HFFc6 (cell line): ENCODE results near the gene NOD1. TPM values are rescaled to one million over a fixed set of nuclear protein-coding genes. Genes with fewer than 3 reads are reported as not detected.

Experiments used
- DNase-seq: peaks from one replicate; pipeline ENCODE4 v3.0.0-alpha.2; 2018
- H3K27ac Mint-ChIP-seq: 2 replicates; pipeline ENCODE4 v1.8.0; 2020; ENCODE audit warnings: mild to moderate bottlenecking, mixed read lengths
- H3K27me3 Mint-ChIP-seq: 2 replicates; pipeline ENCODE4 v1.8.0; 2021; ENCODE audit warnings: mild to moderate bottlenecking, moderate library complexity, mixed read lengths; ENCODE audit not compliant: insufficient read depth
- H3K36me3 Mint-ChIP-seq: 2 replicates; pipeline ENCODE4 v1.8.0; 2021; ENCODE audit warnings: low read depth, mixed read lengths
- H3K4me1 Mint-ChIP-seq: 2 replicates; pipeline ENCODE4 v1.8.0; 2020; ENCODE audit warnings: low read depth, mixed read lengths
- H3K4me3 Mint-ChIP-seq: 2 replicates; pipeline ENCODE4 v1.8.0; 2020; ENCODE audit warnings: mild to moderate bottlenecking, moderate library complexity, mixed read lengths
- H3K9me3 Mint-ChIP-seq: 2 replicates; pipeline ENCODE4 v1.8.0; 2020; ENCODE audit warnings: mild to moderate bottlenecking, mixed read lengths
- total RNA-seq, 6 experiments: library from RNA; stranded (reverse); fragmentation: NEBNext Ultra II Directional; extraction: Animal tissue kit (Norgen Biotek cat#: 25700); gene quantifications; 2 replicates in 1 of 6; 3 replicates in 5 of 6; pipeline ENCODE4 v1.2.3, GENCODE V29; 2021
- TF ChIP-seq, protein P1 (sequence below): fragments of 200-600 bp; sonication (generic); IDR thresholded peaks from 2 replicates; pipeline ENCODE4 v1.5.0; 2021; ENCODE audit warnings: antibody characterized with exemption, mild to moderate bottlenecking

NOD1 gene
- total RNA-seq, 6 experiments from 2014 or later, result 2.8 to 3.9 (median 3.0) TPM

DNA sequence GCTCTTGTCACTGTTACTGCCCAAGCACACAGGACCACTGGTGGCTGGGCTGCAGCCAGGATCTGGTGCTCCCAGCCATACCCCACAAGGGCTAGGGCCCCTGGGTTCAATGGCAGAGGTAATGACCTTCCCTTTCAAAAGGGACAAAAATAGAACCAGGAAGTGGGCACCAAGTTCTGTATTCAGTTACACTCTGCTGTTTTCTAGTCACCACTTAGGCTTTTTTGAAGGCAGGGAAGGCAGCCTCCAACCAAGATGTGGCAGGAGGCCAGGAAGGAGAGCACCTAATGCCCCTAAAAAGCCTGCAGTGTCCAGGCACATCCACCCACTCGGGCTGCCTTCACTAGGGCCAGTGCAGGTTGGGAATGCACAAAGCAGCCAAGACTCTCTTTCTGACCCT is 47.8 kb downstream of the NOD1 start:
- H3K36me3 Mint-ChIP-seq, result peaks cover 17% of the 10 kb centered on the region
- no peak overlapping the region for H3K27ac Mint-ChIP-seq
- no peaks in the 10 kb centered on the region for H3K4me1 Mint-ChIP-seq
- no peak for DNase-seq
- H3K27me3 Mint-ChIP-seq, result no peaks in the 10 kb centered on the region
- no peaks in the 10 kb centered on the region for H3K9me3 Mint-ChIP-seq
- H3K4me3 Mint-ChIP-seq, result no peak overlapping the region
- TF ChIP-seq, protein P1, sequence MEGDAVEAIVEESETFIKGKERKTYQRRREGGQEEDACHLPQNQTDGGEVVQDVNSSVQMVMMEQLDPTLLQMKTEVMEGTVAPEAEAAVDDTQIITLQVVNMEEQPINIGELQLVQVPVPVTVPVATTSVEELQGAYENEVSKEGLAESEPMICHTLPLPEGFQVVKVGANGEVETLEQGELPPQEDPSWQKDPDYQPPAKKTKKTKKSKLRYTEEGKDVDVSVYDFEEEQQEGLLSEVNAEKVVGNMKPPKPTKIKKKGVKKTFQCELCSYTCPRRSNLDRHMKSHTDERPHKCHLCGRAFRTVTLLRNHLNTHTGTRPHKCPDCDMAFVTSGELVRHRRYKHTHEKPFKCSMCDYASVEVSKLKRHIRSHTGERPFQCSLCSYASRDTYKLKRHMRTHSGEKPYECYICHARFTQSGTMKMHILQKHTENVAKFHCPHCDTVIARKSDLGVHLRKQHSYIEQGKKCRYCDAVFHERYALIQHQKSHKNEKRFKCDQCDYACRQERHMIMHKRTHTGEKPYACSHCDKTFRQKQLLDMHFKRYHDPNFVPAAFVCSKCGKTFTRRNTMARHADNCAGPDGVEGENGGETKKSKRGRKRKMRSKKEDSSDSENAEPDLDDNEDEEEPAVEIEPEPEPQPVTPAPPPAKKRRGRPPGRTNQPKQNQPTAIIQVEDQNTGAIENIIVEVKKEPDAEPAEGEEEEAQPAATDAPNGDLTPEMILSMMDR, result no peak

DNA sequence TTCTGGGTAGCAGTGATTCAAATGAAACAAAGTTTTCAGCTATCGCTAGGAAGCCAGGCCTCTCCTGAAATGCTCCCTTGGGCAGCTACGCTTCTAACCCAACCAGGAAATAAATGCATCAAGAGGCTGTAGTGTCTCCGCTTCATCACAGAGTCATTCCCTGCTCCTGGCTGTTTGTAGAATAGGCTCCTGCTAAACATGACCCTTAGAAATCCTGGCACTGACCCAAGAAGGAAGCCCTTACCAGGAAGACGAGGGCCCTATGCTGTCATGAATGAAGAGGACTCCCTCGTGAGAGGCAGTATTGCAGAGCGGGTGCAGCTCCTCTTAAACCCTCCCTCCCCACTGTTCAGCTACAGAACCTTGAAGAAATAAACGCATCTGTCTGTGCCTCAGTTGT is 48.3 kb downstream of the NOD1 start:
- Mint-ChIP-seq H3K36me3 (peaks cover 17% of the 10 kb centered on the region), H3K9me3 (no peaks in the 10 kb centered on the region), H3K4me3 (no peak overlapping the region), H3K27ac (no peak overlapping the region), H3K27me3 (no peaks in the 10 kb centered on the region), H3K4me1 (no peaks in the 10 kb centered on the region)
- DNase-seq, result no peak
- TF ChIP-seq, protein P1, result no peak

- TF ChIP-seq, protein P1, result no peak
- Mint-ChIP-seq H3K27me3 (no peaks in the 10 kb centered on the region), H3K36me3 (peaks cover 17% of the 10 kb centered on the region), H3K4me3 (no peak overlapping the region), H3K27ac (no peak overlapping the region), H3K9me3 (no peaks in the 10 kb centered on the region), H3K4me1 (no peaks in the 10 kb centered on the region)
- DNase-seq, result no peak
Observed at GRCh38 chr7:30429156-30429530, 49.4 kb downstream of the NOD1 start.

- H3K36me3 Mint-ChIP-seq, result peaks cover 17% of the 10 kb centered on the region
- no peak for DNase-seq
- TF ChIP-seq, protein P1, result no peak
- H3K27me3 Mint-ChIP-seq, result no peaks in the 10 kb centered on the region
- no peaks in the 10 kb centered on the region for H3K9me3 Mint-ChIP-seq
- H3K4me1 Mint-ChIP-seq, result no peaks in the 10 kb centered on the region
- H3K4me3 Mint-ChIP-seq, result no peak overlapping the region
- no peak overlapping the region for H3K27ac Mint-ChIP-seq
Observed at GRCh38 chr7:30428246-30429155, 50.1 kb downstream of the NOD1 start.

- H3K9me3 Mint-ChIP-seq, result no peaks in the 10 kb centered on the region
- DNase-seq, result no peak
- TF ChIP-seq, protein P1, result no peak
- no peak overlapping the region for H3K27ac Mint-ChIP-seq
- no peak overlapping the region for H3K4me3 Mint-ChIP-seq
- H3K4me1 Mint-ChIP-seq, result 0 out of 2 replicates have a peak, but pooled peaks cover 5% of the 10 kb centered on the region
- no peaks in the 10 kb centered on the region for H3K27me3 Mint-ChIP-seq
- peaks cover 17% of the 10 kb centered on the region for H3K36me3 Mint-ChIP-seq
Observed at GRCh38 chr7:30427296-30428070, 51.1 kb downstream of the NOD1 start.
